Upper lobe of left lung (tissue), 6 donors: ENCODE data around the gene SZT2. TPM values are rescaled to one million over a fixed set of nuclear protein-coding genes. Genes with fewer than 3 reads are reported as not detected.

Experiments used
- ATAC-seq, 2 donors: fragments of 200-7000 bp; cut with Tn5 transposase; one replicate each; pipeline ENCODE4 v1.9.1; 2022; ENCODE audit warnings: mild to moderate bottlenecking in 2 of 2, moderate library complexity in 2 of 2; ENCODE audit not compliant: low FRiP score in 2 of 2
- DNase-seq, 2 donors: peaks; one replicate each; pipeline ENCODE4 v3.0.0-alpha.2; 2019 to 2020
- H3K27ac ChIP-seq, 4 donors: fragments of 200-600 bp; sonication (generic); one replicate each; pipeline ENCODE4 v1.5.1; 2016 to 2019
- H3K27me3 ChIP-seq, 4 donors: fragments of 200-600 bp; sonication (generic); one replicate each; pipeline ENCODE4 v1.5.1; 2017 to 2019
- H3K36me3 ChIP-seq, 4 donors: fragments of 200-600 bp; sonication (generic); one replicate each; pipeline ENCODE4 v1.5.1; 2016 to 2019
- H3K4me1 ChIP-seq, 4 donors: fragments of 200-600 bp; sonication (generic); one replicate each; pipeline ENCODE4 v1.5.1; 2018 to 2019
- H3K4me3 ChIP-seq, 4 donors: fragments of 200-600 bp; sonication (generic); one replicate each; pipeline ENCODE4 v1.5.1; 2017 to 2019; ENCODE audit warnings: mild to moderate bottlenecking in 2 of 4, moderate library complexity in 1 of 4
- H3K9me3 ChIP-seq, 4 donors: fragments of 200-600 bp; sonication (generic); one replicate each; pipeline ENCODE4 v1.5.1; 2018 to 2019
- CTCF ChIP-seq, 6 experiments: fragments of 450-650 bp in 4 of 6; fragments of 200-600 bp in 2 of 6; sonication (generic) in 2 of 6; IDR thresholded peaks; one replicate each; pipeline ENCODE4 v1.5.1; 2016 to 2019; ENCODE audit warnings: antibody characterized with exemption in 6 of 6
- EP300 ChIP-seq, 4 donors: sonication (generic); formaldehyde crosslinking; IDR thresholded peaks; one replicate each; pipeline ENCODE4 v1.5.1; 2017; ENCODE audit warnings: antibody characterized with exemption in 4 of 4, control low read depth in 2 of 4
- POLR2A ChIP-seq, 4 donors: fragments of 450-650 bp; IDR thresholded peaks; one replicate each; pipeline ENCODE4 v1.5.1; 2016 to 2017; ENCODE audit warnings: antibody characterized with exemption in 4 of 4, mild to moderate bottlenecking in 2 of 4
- POLR2AphosphoS5 ChIP-seq, 2 donors: sonication (generic); formaldehyde crosslinking; IDR thresholded peaks; one replicate each; pipeline ENCODE4 v1.5.1; 2017; ENCODE audit warnings: antibody characterized with exemption in 2 of 2
- WGBS, 2 donors: methylation state at CpG; one replicate each; pipeline ENCODE4 v1.1.5; 2017 to 2018; 5-methylcytosine and 5-hydroxymethylcytosine counted together
- total RNA-seq, 6 donors: library from RNA; depleted of rRNA in 4 of 6; stranded (reverse); fragments of >200 nt in 4 of 6; gene quantifications; one replicate each; pipeline versions ENCODE4 v1.1.0 to v1.2.1, GENCODE V29; 2016 to 2021
- donor health status: DM: no; HTN: no; CAD: no; lungs with moderate emphysema.
- donor health status: DM: no; HTN: yes; CAD: no; lungs with severe emphysema.

Gene SZT2
- total RNA-seq, 6 donors from 2014 or later: 33.3 to 184 (median 57.0) TPM

- TF ChIP-seq POLR2AphosphoS5 (IDR thresholded peaks at IDR 0.05): no peak
- TF ChIP-seq EP300 (IDR thresholded peaks at IDR 0.05): no peak
- no peak for TF ChIP-seq CTCF (IDR thresholded peaks at IDR 0.05)
- TF ChIP-seq POLR2A (IDR thresholded peaks at IDR 0.05): no peak
- WGBS, 2 donors: 92% methylated on average over 10 of the region's 10 CpGs
- Histone ChIP-seq H3K9me3 (no peaks in the 10 kb centered on the region), H3K27me3 (no peaks in the 10 kb centered on the region), H3K36me3 (no peaks in the 10 kb centered on the region), H3K4me3 (no peak overlapping the region), H3K27ac (no peak overlapping the region), H3K4me1 (peaks cover 3 to 19% (median 7%) of the 10 kb centered on the region in 4 donors)
- DNase-seq (no peak), ATAC-seq (no peak)
Observed at GRCh38 chr1:43351421-43352350, 38.0 kb upstream of the SZT2 start.

DNA sequence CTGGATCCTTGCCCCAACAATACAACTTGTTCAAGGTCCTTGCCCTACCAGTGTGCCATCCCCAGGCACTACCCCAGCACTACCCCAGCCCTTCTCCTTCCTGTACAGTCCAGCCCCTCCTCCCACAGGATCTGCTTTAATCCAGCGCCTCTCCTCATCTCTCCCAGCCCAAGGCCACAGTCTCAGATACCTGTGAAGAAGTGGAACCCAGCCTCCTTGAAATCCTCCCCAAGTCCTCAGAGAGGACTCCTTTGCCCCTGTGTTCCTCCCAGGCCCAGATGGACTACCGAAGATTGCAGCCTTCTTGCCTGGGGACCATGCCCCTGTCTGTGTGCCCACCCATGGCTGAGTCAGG is 37.4 kb upstream of the SZT2 start:
- Histone ChIP-seq H3K27me3 (no peaks in the 10 kb centered on the region), H3K27ac (no peak overlapping the region), H3K36me3 (no peaks in the 10 kb centered on the region), H3K9me3 (no peaks in the 10 kb centered on the region), H3K4me1 (peaks cover 3 to 20% (median 7%) of the 10 kb centered on the region in 4 donors), H3K4me3 (no peak overlapping the region)
- 100% methylated on average over 2 of the region's 2 CpGs for WGBS, 2 donors
- no peak for TF ChIP-seq EP300 (IDR thresholded peaks at IDR 0.05)
- TF ChIP-seq CTCF (IDR thresholded peaks at IDR 0.05): no peak
- TF ChIP-seq POLR2AphosphoS5 (IDR thresholded peaks at IDR 0.05): no peak
- TF ChIP-seq POLR2A (IDR thresholded peaks at IDR 0.05): no peak
- ATAC-seq: no peak
- DNase-seq: no peak

DNA sequence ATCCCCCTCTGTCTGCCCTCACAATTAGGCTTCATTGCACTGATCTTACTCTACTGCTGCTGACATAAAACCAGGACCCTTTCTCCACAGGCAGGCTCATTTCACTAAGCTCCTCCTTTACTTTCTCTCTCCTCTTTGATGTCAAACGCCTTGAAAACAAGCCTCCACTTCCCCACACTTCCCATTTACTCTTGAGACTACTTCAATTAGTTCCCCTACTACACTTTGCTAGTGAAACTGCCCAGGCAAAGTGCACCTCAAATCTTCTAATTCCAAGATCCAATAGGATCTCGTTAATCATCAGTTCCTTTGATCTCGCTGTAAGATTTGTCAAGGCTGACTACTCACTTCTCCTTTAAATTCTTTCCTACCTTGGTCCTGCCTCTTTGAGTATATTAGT is 36.8 kb upstream of the SZT2 start:
- ATAC-seq (no peak), DNase-seq (no peak)
- no peak for TF ChIP-seq CTCF (IDR thresholded peaks at IDR 0.05)
- no peak for TF ChIP-seq POLR2AphosphoS5 (IDR thresholded peaks at IDR 0.05)
- no peak for TF ChIP-seq POLR2A (IDR thresholded peaks at IDR 0.05)
- no peak for TF ChIP-seq EP300 (IDR thresholded peaks at IDR 0.05)
- Histone ChIP-seq H3K4me1 (peaks cover 8 to 25% (median 12%) of the 10 kb centered on the region in 4 donors), H3K36me3 (no peaks in the 10 kb centered on the region), H3K27me3 (no peaks in the 10 kb centered on the region), H3K9me3 (no peaks in the 10 kb centered on the region), H3K4me3 (no peak overlapping the region), H3K27ac (no peak overlapping the region)
- 40 to 57% methylated on average over 3 of the region's 3 CpGs for WGBS, 2 donors

DNA sequence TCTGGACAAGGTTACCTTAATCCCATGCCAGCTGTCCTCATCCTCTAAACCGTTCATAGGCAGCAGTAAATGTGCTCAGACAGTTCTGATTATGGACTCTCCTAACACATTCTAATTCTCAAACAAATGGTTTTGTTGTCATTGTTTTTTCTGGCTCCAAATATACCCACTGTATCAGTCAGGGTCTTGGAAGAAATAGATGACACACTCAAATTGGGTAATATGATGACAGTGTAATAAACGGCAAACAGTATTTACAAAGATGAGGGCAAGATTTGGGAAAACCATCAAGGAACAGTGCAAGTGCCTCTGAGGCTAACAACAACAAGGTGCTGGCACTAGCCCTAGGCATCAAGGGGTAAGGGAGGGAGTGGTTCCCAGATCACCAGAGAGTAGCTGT is 35.2 kb upstream of the SZT2 start:
- ATAC-seq (no peak), DNase-seq (no peak)
- Histone ChIP-seq H3K36me3 (no peaks in the 10 kb centered on the region), H3K9me3 (no peaks in the 10 kb centered on the region), H3K4me3 (no peak overlapping the region), H3K27me3 (no peaks in the 10 kb centered on the region), H3K27ac (no peak overlapping the region), H3K4me1 (peaks cover 14 to 20% (median 18%) of the 10 kb centered on the region in 4 donors)
- TF ChIP-seq POLR2A (IDR thresholded peaks at IDR 0.05) (no peak), CTCF (IDR thresholded peaks at IDR 0.05) (no peak), EP300 (IDR thresholded peaks at IDR 0.05) (no peak), POLR2AphosphoS5 (IDR thresholded peaks at IDR 0.05) (no peak)
- 80 to 88% methylated on average over 2 of the region's 2 CpGs for WGBS, 2 donors
